HepG2 (cell line): Measurements from ENCODE around the gene SIK2. TPM values are rescaled to one million over a fixed set of nuclear protein-coding genes. Genes with fewer than 3 reads are reported as not detected.

Experiments
- KIAA2018 ChIP-seq: sonication (generic); formaldehyde crosslinking; IDR thresholded peaks from 2 replicates; pipeline ENCODE4 v1.5.0; 2020; ENCODE audit warnings: mild to moderate bottlenecking, missing genetic modification reagents, borderline replicate concordance
- ZBTB1 ChIP-seq: sonication (generic); formaldehyde crosslinking; IDR thresholded peaks from 2 replicates; pipeline ENCODE4 v1.4.0; 2020; ENCODE audit warnings: missing genetic modification reagents, borderline replicate concordance
- ZBTB46 ChIP-seq: sonication (generic); formaldehyde crosslinking; IDR thresholded peaks from 2 replicates; pipeline ENCODE4 v1.4.0; 2020; ENCODE audit warnings: mild to moderate bottlenecking, missing genetic modification reagents, borderline replicate concordance
- polyA plus RNA-seq, 8 experiments: library from polyadenylated mRNA; depleted of rRNA in 3 of 8; stranded (reverse) in 7 of 8; unstranded in 1 of 8; fragments of >200 nt; fragmentation: Illumina TruSeq in 4 of 8; extraction: Trizol in 4 of 8; gene quantifications; 2 replicates each; pipeline versions ENCODE4 v1.2.1 to v1.2.3, GENCODE V29; 2011 to 2016; ENCODE audit warnings: low read depth in 4 of 8, missing spikeins in 1 of 8, mixed read lengths in 1 of 8; ENCODE audit not compliant: insufficient read depth in 1 of 8
- total RNA-seq, 5 experiments: library from RNA; depleted of rRNA; stranded (reverse); fragments of >200 nt; fragmentation: Illumina TruSeq; extraction: Trizol; gene quantifications; 2 replicates each; pipeline ENCODE4 v1.2.3, GENCODE V29; 2016; ENCODE audit warnings: low read depth in 1 of 5

Gene SIK2
- total and polyA plus RNA-seq, 2 of the 13 experiments (the other 11 are each of a cell fraction or from before 2014, with no cell fraction given): 8.1 to 15.4 TPM

DNA sequence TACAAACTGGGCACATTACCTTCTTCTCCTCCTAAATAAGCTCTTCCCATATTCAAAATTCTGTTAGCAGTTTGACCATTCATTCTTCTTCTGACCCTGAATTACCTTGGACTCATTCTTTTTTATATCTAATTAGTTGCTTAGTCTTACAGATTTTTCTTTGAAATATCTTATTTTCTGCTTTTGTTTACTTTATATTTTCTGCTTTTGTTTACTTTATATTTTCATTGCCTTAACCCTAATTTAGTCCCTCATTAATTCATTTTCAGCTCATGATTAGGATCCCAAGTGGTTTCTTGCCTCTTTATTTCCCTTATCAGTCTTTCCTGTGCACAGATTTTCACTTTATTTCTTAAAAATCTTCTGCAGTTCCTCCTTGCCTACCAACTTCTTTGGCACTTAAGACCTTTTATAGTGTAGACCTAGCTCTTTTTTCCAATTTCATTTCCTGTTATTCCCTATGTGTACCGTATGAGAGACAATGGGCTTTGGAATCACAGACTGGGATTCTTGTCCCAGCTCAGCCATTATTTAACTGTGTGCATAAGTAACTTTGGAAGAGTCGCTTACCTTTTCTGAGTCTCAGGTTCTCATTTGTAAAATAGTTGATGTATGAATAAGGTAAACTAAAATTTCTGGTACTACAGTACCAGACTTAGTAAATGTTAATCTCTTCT is 39.2 kb downstream of the SIK2 start (continued):
- TF ChIP-seq KIAA2018: no peak
- TF ChIP-seq ZBTB46 (CRISPR knock-in tag): no peak
- TF ChIP-seq ZBTB1: no peak
